ENCODE measurements around the gene CTPS1.

- TF ChIP-seq EZH2 (IDR thresholded peaks at IDR 0.05; ENCODE audit: insufficient read depth, poor library complexity, severe bottlenecking) (no peak), EZH2phosphoT487 (IDR thresholded peaks at IDR 0.05; ENCODE audit: insufficient read depth, low read depth) (no peak)
Measured at GRCh38 chr1:41038110-41038509, 58.6 kb downstream of the CTPS1 start.

Data from GM23248 (cell line).